Measurements from ENCODE around the gene ARHGEF12. TPM values are rescaled to one million over a fixed set of nuclear protein-coding genes. Genes with fewer than 3 reads are reported as not detected.

The ARHGEF12 gene
- total and polyA plus RNA-seq, 2 experiments from 2014 or later: 9.0 to 38.9 TPM

DNA sequence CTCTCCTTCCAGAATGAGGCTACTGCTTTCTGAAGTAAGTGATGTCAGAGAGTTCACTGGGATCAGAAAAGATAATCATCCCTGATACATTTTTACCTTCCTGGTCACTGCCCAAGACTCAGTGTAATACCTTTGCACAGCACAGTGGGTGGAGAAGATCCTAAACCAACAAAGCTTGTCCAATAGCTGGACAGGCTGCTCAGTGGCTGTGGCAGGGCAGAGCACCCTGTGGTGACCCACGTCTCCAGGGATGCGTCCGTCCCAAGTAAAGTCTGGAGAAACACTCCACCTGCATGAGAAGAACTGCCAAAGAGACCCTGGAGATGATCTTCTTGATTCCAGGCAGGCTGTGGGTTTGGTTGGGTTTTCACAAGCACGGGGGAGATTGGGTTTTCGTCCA lies 42.1 kb upstream of the ARHGEF12 start:
- no peaks in the 10 kb centered on the region for H3K27me3 ChIP-seq (ENCODE audit: insufficient read depth)
- DNase-seq (ENCODE audit: low spot score): no peak

More for the DNA sequence above, 42.1 kb upstream of the ARHGEF12 start:
- H4K20me1 ChIP-seq (replicated peaks; ENCODE audit: insufficient read depth): no peaks in the 10 kb centered on the region
- no peaks in the 10 kb centered on the region for H3K27me3 Mint-ChIP-seq (ENCODE audit: insufficient read depth, low read depth, poor library complexity)
- no peaks in the 10 kb centered on the region for H3K9me2 ChIP-seq (ENCODE audit: insufficient read depth)
- H3K4me3 Mint-ChIP-seq: no peak overlapping the region
- no peaks in the 10 kb centered on the region for H3K9me3 Mint-ChIP-seq
- no peak overlapping the region for H3K27ac Mint-ChIP-seq
- no peaks in the 10 kb centered on the region for H3F3A ChIP-seq (replicated peaks; ENCODE audit: low read depth)
- ATAC-seq: no peak
- no peak overlapping the region for H3K27ac ChIP-seq (ENCODE audit: low read depth)
- no peaks in the 10 kb centered on the region for H3K36me3 ChIP-seq (ENCODE audit: insufficient read depth)
- H3K4me3 ChIP-seq: no peak overlapping the region
- peaks cover 19% of the 10 kb centered on the region for H3K4me1 Mint-ChIP-seq
- H3K36me3 Mint-ChIP-seq (ENCODE audit: low read depth): no peaks in the 10 kb centered on the region
- no peak overlapping the region for H3K4me2 ChIP-seq
- no peak for TF ChIP-seq ZNF114 (CRISPR knock-in tag; IDR thresholded peaks at IDR 0.05)
- TF ChIP-seq, protein P1, sequence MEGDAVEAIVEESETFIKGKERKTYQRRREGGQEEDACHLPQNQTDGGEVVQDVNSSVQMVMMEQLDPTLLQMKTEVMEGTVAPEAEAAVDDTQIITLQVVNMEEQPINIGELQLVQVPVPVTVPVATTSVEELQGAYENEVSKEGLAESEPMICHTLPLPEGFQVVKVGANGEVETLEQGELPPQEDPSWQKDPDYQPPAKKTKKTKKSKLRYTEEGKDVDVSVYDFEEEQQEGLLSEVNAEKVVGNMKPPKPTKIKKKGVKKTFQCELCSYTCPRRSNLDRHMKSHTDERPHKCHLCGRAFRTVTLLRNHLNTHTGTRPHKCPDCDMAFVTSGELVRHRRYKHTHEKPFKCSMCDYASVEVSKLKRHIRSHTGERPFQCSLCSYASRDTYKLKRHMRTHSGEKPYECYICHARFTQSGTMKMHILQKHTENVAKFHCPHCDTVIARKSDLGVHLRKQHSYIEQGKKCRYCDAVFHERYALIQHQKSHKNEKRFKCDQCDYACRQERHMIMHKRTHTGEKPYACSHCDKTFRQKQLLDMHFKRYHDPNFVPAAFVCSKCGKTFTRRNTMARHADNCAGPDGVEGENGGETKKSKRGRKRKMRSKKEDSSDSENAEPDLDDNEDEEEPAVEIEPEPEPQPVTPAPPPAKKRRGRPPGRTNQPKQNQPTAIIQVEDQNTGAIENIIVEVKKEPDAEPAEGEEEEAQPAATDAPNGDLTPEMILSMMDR (conservative IDR thresholded peaks at IDR 0.05; ENCODE audit: low read depth in 2 of 2): no peak
- TF ChIP-seq NANOG (IDR thresholded peaks at IDR 0.05; ENCODE audit: borderline replicate concordance): no peak
- TF ChIP-seq, protein P2, sequence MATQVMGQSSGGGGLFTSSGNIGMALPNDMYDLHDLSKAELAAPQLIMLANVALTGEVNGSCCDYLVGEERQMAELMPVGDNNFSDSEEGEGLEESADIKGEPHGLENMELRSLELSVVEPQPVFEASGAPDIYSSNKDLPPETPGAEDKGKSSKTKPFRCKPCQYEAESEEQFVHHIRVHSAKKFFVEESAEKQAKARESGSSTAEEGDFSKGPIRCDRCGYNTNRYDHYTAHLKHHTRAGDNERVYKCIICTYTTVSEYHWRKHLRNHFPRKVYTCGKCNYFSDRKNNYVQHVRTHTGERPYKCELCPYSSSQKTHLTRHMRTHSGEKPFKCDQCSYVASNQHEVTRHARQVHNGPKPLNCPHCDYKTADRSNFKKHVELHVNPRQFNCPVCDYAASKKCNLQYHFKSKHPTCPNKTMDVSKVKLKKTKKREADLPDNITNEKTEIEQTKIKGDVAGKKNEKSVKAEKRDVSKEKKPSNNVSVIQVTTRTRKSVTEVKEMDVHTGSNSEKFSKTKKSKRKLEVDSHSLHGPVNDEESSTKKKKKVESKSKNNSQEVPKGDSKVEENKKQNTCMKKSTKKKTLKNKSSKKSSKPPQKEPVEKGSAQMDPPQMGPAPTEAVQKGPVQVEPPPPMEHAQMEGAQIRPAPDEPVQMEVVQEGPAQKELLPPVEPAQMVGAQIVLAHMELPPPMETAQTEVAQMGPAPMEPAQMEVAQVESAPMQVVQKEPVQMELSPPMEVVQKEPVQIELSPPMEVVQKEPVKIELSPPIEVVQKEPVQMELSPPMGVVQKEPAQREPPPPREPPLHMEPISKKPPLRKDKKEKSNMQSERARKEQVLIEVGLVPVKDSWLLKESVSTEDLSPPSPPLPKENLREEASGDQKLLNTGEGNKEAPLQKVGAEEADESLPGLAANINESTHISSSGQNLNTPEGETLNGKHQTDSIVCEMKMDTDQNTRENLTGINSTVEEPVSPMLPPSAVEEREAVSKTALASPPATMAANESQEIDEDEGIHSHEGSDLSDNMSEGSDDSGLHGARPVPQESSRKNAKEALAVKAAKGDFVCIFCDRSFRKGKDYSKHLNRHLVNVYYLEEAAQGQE (IDR thresholded peaks at IDR 0.05; ENCODE audit: unreplicated experiment): no peak
- TF ChIP-seq ZNF331 (CRISPR knock-in tag; IDR thresholded peaks at IDR 0.05; ENCODE audit: low read depth): no peak
- TF ChIP-seq, protein P3, sequence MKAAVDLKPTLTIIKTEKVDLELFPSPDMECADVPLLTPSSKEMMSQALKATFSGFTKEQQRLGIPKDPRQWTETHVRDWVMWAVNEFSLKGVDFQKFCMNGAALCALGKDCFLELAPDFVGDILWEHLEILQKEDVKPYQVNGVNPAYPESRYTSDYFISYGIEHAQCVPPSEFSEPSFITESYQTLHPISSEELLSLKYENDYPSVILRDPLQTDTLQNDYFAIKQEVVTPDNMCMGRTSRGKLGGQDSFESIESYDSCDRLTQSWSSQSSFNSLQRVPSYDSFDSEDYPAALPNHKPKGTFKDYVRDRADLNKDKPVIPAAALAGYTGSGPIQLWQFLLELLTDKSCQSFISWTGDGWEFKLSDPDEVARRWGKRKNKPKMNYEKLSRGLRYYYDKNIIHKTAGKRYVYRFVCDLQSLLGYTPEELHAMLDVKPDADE (IDR thresholded peaks at IDR 0.05): no peak
- no peak for TF ChIP-seq POLR2AphosphoS5 (IDR thresholded peaks at IDR 0.05; ENCODE audit: low read depth)
- TF ChIP-seq STAT1 (IDR thresholded peaks at IDR 0.05; ENCODE audit: unreplicated experiment): no peak
- no peak for TF ChIP-seq EZH2phosphoT487 (IDR thresholded peaks at IDR 0.05; ENCODE audit: unreplicated experiment)
- TF ChIP-seq, protein P4, sequence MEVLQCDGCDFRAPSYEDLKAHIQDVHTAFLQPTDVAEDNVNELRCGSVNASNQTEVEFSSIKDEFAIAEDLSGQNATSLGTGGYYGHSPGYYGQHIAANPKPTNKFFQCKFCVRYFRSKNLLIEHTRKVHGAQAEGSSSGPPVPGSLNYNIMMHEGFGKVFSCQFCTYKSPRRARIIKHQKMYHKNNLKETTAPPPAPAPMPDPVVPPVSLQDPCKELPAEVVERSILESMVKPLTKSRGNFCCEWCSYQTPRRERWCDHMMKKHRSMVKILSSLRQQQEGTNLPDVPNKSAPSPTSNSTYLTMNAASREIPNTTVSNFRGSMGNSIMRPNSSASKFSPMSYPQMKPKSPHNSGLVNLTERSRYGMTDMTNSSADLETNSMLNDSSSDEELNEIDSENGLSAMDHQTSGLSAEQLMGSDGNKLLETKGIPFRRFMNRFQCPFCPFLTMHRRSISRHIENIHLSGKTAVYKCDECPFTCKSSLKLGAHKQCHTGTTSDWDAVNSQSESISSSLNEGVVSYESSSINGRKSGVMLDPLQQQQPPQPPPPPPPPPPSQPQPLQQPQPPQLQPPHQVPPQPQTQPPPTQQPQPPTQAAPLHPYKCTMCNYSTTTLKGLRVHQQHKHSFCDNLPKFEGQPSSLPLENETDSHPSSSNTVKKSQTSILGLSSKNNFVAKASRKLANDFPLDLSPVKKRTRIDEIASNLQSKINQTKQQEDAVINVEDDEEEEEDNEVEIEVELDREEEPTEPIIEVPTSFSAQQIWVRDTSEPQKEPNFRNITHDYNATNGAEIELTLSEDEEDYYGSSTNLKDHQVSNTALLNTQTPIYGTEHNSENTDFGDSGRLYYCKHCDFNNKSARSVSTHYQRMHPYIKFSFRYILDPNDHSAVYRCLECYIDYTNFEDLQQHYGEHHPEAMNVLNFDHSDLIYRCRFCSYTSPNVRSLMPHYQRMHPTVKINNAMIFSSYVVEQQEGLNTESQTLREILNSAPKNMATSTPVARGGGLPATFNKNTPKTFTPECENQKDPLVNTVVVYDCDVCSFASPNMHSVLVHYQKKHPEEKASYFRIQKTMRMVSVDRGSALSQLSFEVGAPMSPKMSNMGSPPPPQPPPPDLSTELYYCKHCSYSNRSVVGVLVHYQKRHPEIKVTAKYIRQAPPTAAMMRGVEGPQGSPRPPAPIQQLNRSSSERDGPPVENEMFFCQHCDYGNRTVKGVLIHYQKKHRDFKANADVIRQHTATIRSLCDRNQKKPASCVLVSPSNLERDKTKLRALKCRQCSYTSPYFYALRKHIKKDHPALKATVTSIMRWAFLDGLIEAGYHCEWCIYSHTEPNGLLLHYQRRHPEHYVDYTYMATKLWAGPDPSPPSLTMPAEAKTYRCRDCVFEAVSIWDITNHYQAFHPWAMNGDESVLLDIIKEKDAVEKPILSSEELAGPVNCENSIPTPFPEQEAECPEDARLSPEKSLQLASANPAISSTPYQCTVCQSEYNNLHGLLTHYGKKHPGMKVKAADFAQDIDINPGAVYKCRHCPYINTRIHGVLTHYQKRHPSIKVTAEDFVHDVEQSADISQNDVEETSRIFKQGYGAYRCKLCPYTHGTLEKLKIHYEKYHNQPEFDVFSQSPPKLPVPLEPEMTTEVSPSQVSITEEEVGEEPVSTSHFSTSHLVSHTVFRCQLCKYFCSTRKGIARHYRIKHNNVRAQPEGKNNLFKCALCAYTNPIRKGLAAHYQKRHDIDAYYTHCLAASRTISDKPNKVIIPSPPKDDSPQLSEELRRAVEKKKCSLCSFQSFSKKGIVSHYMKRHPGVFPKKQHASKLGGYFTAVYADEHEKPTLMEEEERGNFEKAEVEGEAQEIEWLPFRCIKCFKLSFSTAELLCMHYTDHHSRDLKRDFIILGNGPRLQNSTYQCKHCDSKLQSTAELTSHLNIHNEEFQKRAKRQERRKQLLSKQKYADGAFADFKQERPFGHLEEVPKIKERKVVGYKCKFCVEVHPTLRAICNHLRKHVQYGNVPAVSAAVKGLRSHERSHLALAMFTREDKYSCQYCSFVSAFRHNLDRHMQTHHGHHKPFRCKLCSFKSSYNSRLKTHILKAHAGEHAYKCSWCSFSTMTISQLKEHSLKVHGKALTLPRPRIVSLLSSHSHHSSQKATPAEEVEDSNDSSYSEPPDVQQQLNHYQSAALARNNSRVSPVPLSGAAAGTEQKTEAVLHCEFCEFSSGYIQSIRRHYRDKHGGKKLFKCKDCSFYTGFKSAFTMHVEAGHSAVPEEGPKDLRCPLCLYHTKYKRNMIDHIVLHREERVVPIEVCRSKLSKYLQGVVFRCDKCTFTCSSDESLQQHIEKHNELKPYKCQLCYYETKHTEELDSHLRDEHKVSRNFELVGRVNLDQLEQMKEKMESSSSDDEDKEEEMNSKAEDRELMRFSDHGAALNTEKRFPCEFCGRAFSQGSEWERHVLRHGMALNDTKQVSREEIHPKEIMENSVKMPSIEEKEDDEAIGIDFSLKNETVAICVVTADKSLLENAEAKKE (CRISPR knock-in tag; IDR thresholded peaks at IDR 0.05): no peak
- TF ChIP-seq CREB1 (CRISPR knock-in tag; IDR thresholded peaks at IDR 0.05; ENCODE audit: low read depth): no peak
- no peaks in the 10 kb centered on the region for H3K79me2 ChIP-seq (replicated peaks; ENCODE audit: insufficient read depth)
- no peak overlapping the region for H2AFZ ChIP-seq
- peaks cover 4% of the 10 kb centered on the region; the same call in 1 of the 2 replicates for H3K4me1 ChIP-seq (ENCODE audit: insufficient read depth)
